ENCODE measurements around the gene GPR162.

DNA sequence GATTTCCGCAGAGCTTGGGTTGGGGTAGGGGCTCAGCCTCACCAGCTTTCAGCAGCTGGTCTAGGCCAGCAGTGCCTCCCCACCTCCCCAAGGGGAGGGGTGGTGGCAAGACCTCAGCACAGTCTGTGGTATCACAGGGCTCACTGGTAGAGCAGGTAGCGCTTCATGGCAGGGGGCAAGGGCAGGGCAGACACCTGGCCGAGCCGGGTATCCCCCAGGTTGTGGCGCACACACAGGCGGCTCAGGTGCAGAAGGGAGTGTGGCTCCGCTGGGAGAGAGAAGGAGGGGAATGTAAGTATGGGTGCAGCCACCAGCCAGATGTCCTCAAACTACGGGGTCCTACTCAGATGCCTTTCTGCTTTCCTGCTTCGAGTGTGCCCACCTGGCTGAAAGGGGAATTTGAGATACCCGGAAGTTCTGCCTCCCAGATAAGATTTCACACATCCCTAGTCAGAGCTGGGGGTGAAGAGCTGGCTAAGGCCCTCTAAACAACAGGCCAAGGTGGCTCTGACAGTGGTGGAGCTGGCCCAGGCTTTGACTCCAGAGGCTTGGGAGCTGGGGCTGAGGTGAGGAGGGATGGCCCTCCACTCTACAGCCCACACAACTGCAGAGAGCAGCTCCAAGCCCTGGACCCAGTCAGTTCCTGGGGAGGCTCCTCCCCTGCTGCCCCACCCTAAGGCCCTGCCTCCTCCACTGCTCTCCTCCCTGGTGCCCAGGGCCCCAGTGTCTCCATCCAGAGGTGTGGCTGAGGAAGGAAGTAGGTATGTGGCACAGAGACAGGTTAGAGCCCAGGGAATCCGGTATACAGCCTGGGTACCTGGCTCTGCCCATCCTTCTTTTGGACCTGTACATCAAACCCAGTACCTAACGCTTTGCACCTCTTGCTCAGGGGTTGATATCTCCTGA lies 49.7 kb downstream of the GPR162 start:
- TF ChIP-seq, protein P1, sequence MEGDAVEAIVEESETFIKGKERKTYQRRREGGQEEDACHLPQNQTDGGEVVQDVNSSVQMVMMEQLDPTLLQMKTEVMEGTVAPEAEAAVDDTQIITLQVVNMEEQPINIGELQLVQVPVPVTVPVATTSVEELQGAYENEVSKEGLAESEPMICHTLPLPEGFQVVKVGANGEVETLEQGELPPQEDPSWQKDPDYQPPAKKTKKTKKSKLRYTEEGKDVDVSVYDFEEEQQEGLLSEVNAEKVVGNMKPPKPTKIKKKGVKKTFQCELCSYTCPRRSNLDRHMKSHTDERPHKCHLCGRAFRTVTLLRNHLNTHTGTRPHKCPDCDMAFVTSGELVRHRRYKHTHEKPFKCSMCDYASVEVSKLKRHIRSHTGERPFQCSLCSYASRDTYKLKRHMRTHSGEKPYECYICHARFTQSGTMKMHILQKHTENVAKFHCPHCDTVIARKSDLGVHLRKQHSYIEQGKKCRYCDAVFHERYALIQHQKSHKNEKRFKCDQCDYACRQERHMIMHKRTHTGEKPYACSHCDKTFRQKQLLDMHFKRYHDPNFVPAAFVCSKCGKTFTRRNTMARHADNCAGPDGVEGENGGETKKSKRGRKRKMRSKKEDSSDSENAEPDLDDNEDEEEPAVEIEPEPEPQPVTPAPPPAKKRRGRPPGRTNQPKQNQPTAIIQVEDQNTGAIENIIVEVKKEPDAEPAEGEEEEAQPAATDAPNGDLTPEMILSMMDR (IDR thresholded peaks at IDR 0.05) = no peak
- TF ChIP-seq POLR2A (IDR thresholded peaks at IDR 0.05) = no peak

Measured in heart left ventricle (tissue), 13 donors.